ENCODE measurements around the gene LRP2. TPM values are rescaled to one million over a fixed set of nuclear protein-coding genes. Genes with fewer than 3 reads are reported as not detected.

The LRP2 gene
- total RNA-seq, 1 donor from 2014 or later, result 1.00 TPM

DNA sequence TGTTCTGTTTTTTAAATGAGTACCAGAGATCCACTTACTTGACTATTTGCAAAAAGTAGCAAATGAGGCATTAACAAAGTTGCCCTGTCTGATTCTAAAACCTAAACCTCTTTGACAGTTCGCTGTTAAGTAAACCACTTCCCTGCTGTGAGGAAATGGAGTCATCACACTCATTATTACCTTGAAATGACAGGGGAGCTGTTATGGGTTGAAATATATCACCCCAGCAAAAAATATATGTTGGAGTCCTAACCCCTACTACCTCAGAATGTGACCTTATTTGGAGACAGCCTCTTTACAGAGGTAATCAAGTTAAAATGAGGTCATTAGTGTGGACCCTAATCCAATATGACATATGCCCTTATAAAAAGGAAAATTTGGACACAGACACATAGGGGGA, 256.9 kb downstream of the LRP2 start:
- H4K20me1 ChIP-seq (ENCODE audit: insufficient read depth, low read length), result no peaks in the 10 kb centered on the region
- peaks cover 14% of the 10 kb centered on the region for H3K27me3 Mint-ChIP-seq (ENCODE audit: low read depth, unreplicated experiment)
- H2AFZ ChIP-seq (ENCODE audit: low read depth, low read length), result no peak overlapping the region
- TF ChIP-seq, protein P1, sequence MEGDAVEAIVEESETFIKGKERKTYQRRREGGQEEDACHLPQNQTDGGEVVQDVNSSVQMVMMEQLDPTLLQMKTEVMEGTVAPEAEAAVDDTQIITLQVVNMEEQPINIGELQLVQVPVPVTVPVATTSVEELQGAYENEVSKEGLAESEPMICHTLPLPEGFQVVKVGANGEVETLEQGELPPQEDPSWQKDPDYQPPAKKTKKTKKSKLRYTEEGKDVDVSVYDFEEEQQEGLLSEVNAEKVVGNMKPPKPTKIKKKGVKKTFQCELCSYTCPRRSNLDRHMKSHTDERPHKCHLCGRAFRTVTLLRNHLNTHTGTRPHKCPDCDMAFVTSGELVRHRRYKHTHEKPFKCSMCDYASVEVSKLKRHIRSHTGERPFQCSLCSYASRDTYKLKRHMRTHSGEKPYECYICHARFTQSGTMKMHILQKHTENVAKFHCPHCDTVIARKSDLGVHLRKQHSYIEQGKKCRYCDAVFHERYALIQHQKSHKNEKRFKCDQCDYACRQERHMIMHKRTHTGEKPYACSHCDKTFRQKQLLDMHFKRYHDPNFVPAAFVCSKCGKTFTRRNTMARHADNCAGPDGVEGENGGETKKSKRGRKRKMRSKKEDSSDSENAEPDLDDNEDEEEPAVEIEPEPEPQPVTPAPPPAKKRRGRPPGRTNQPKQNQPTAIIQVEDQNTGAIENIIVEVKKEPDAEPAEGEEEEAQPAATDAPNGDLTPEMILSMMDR (IDR thresholded peaks at IDR 0.05; ENCODE audit: insufficient read depth, low read depth, low read length), result no peak
- no peak for TF ChIP-seq EZH2 (IDR thresholded peaks at IDR 0.05; ENCODE audit: insufficient read depth, low read length)
- no peaks in the 10 kb centered on the region for H3K79me2 ChIP-seq (ENCODE audit: insufficient read depth, low read length)
- DNase-seq (ENCODE audit: low read depth), result no peak
- H3K27me3 ChIP-seq (ENCODE audit: insufficient read depth, low read length), result peaks cover 4% of the 10 kb centered on the region
- H3K4me3 Mint-ChIP-seq (ENCODE audit: unreplicated experiment), result no peak overlapping the region
- H3K9me3 ChIP-seq (ENCODE audit: insufficient read depth, low read depth, low read length), result no peaks in the 10 kb centered on the region
- no peaks in the 10 kb centered on the region for H3K9me3 Mint-ChIP-seq (ENCODE audit: unreplicated experiment)
- H3K4me1 ChIP-seq (ENCODE audit: insufficient read depth, low read length), result no peaks in the 10 kb centered on the region
- H3K27ac Mint-ChIP-seq (ENCODE audit: unreplicated experiment), result no peak overlapping the region
- no peak overlapping the region for H3K4me2 ChIP-seq (ENCODE audit: low read length)
- no peaks in the 10 kb centered on the region for H3K36me3 Mint-ChIP-seq (ENCODE audit: low read depth, unreplicated experiment)
- no peaks in the 10 kb centered on the region for H3K36me3 ChIP-seq (ENCODE audit: insufficient read depth, low read length)
- H3K4me1 Mint-ChIP-seq (ENCODE audit: low read depth, unreplicated experiment), result no peaks in the 10 kb centered on the region
- no peak for FAIRE-seq
- H3K27ac ChIP-seq (ENCODE audit: low read depth, low read length), result no peak overlapping the region
- no peak overlapping the region for H3K4me3 ChIP-seq (ENCODE audit: insufficient read depth, low read depth, low read length)
- no peak overlapping the region for H3K9ac ChIP-seq (ENCODE audit: low read length)

DNA sequence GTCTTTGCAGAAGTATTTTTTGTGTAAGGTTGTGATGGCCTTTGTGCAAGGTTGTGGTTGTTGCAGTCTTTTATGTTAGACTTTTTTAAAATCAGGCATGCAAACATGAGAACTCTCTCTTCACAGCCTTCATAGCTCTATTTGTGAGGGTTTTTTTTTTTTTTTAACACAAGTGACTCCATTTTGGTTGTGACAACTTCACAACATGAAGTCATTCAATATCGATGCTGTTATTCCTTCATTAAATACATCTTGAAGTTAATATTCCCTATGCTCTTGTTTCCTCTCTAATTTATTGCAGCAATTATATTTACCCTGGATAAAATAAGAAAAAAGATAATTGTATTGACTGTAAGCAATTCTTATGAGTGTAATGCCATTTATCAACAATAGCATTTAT, 257.5 kb downstream of the LRP2 start:
- Mint-ChIP-seq H3K27me3 (ENCODE audit: low read depth, unreplicated experiment) (peaks cover 17% of the 10 kb centered on the region), H3K36me3 (ENCODE audit: low read depth, unreplicated experiment) (no peaks in the 10 kb centered on the region), H3K27ac (ENCODE audit: unreplicated experiment) (no peak overlapping the region), H3K9me3 (ENCODE audit: unreplicated experiment) (no peaks in the 10 kb centered on the region), H3K4me1 (ENCODE audit: low read depth, unreplicated experiment) (no peaks in the 10 kb centered on the region), H3K4me3 (ENCODE audit: unreplicated experiment) (no peak overlapping the region)
- Histone ChIP-seq H3K4me3 (ENCODE audit: insufficient read depth, low read depth, low read length) (no peak overlapping the region), H2AFZ (ENCODE audit: low read depth, low read length) (no peak overlapping the region), H3K36me3 (ENCODE audit: insufficient read depth, low read length) (no peaks in the 10 kb centered on the region), H3K9ac (ENCODE audit: low read length) (no peak overlapping the region), H3K27ac (ENCODE audit: low read depth, low read length) (no peak overlapping the region), H3K4me1 (ENCODE audit: insufficient read depth, low read length) (no peaks in the 10 kb centered on the region), H3K4me2 (ENCODE audit: low read length) (no peak overlapping the region), H4K20me1 (ENCODE audit: insufficient read depth, low read length) (no peaks in the 10 kb centered on the region), H3K9me3 (ENCODE audit: insufficient read depth, low read depth, low read length) (no peaks in the 10 kb centered on the region), H3K79me2 (ENCODE audit: insufficient read depth, low read length) (no peaks in the 10 kb centered on the region), H3K27me3 (ENCODE audit: insufficient read depth, low read length) (no peaks in the 10 kb centered on the region)
- TF ChIP-seq, protein P1 (IDR thresholded peaks at IDR 0.05; ENCODE audit: insufficient read depth, low read depth, low read length), result no peak
- no peak for TF ChIP-seq EZH2 (IDR thresholded peaks at IDR 0.05; ENCODE audit: insufficient read depth, low read length)
- FAIRE-seq (no peak), DNase-seq (ENCODE audit: low read depth) (no peak)

DNA sequence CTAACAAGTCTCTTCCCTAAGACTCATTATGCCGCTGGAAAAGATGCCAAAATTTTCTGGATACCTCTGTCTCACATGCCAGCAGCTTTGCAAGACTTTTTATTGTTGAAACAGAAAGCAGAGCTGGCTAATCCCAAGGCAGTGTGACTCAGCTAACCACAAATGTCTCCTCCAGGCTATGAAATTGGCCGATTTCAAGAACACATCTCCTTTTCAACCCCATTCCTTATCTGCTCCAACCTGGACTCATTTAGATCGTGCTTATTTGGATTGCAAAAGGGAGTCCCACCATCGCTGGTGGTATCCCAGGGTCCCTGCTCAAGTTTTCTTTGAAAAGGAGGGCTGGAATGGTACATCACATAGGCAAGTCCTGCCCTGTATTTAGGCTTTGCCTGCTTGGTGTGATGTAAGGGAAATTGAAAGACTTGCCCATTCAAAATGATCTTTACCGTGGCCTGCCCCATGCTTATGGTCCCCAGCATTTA, 266.7 kb downstream of the LRP2 start:
- H3K4me3 Mint-ChIP-seq (ENCODE audit: unreplicated experiment), result no peak overlapping the region
- H3K36me3 Mint-ChIP-seq (ENCODE audit: low read depth, unreplicated experiment), result no peaks in the 10 kb centered on the region
- no peaks in the 10 kb centered on the region for H3K79me2 ChIP-seq (ENCODE audit: insufficient read depth, low read length)
- H3K4me1 Mint-ChIP-seq (ENCODE audit: low read depth, unreplicated experiment), result peaks cover 10% of the 10 kb centered on the region
- DNase-seq (ENCODE audit: low read depth) (peak; percentile 99), FAIRE-seq (no peak)
- peak overlapping the region; percentile 55 for H3K27ac Mint-ChIP-seq (ENCODE audit: unreplicated experiment)
- H3K27me3 Mint-ChIP-seq (ENCODE audit: low read depth, unreplicated experiment), result peaks cover 6% of the 10 kb centered on the region
- peak overlapping the region; percentile 57 for H3K4me2 ChIP-seq (ENCODE audit: low read length)
- H3K9ac ChIP-seq (ENCODE audit: low read length), result no peak overlapping the region
- no peaks in the 10 kb centered on the region for H3K9me3 Mint-ChIP-seq (ENCODE audit: unreplicated experiment)
- H3K4me3 ChIP-seq (ENCODE audit: insufficient read depth, low read depth, low read length), result no peak overlapping the region
- TF ChIP-seq, protein P1 (IDR thresholded peaks at IDR 0.05; ENCODE audit: insufficient read depth, low read depth, low read length), result no peak
- TF ChIP-seq EZH2 (IDR thresholded peaks at IDR 0.05; ENCODE audit: insufficient read depth, low read length), result no peak
- no peaks in the 10 kb centered on the region for H3K9me3 ChIP-seq (ENCODE audit: insufficient read depth, low read depth, low read length)
- H3K27me3 ChIP-seq (ENCODE audit: insufficient read depth, low read length), result no peaks in the 10 kb centered on the region
- no peaks in the 10 kb centered on the region for H3K36me3 ChIP-seq (ENCODE audit: insufficient read depth, low read length)
- no peak overlapping the region for H3K27ac ChIP-seq (ENCODE audit: low read depth, low read length)
- no peaks in the 10 kb centered on the region for H4K20me1 ChIP-seq (ENCODE audit: insufficient read depth, low read length)
- no peak overlapping the region for H2AFZ ChIP-seq (ENCODE audit: low read depth, low read length)
- peaks cover 9% of the 10 kb centered on the region for H3K4me1 ChIP-seq (ENCODE audit: insufficient read depth, low read length)

Measured in astrocyte (in vitro differentiated cells and primary cell).